ENCODE results near the gene CFHR1.
"Not testable (repeated sequence)": the region's sequence is repeated elsewhere in the genome, so short reads cannot be mapped to it uniquely, and the experiment has no call there.

CFHR1 gene

GRCh38 chr1:196808529-196809235, 10.8 kb upstream of the CFHR1 start:
- no peak overlapping the region for H3K27ac ChIP-seq

DNA sequence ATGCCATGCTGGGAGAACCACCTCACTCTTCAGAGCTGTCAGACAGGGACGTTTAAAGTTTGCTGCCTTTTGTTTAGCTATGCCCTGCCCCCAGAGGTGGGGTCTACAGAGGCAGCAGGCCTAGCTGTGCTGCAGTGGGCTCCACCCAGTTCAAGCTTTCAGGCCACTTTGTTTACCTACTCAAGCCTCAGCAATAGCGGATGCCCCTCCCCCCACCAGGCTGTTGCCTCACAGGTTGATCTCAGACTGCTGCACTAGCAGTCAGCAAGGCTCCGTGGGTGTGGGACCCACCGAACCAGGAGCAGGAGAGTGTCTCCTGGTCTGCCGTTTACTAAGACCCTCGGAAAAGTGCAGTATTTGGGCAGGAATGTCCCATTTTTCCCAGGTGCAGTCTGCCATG, 2.1 kb upstream of the CFHR1 start:
- not testable (repeated sequence) for H3K9ac ChIP-seq; H3K4me2 ChIP-seq; H2AFZ ChIP-seq (ENCODE audit: low read depth); H3K79me2 ChIP-seq (ENCODE audit: insufficient read depth, low read depth); H3K4me3 ChIP-seq (IDR thresholded peaks at IDR 0.05; ENCODE audit: insufficient read depth, low read depth, low read length); H3K27me3 ChIP-seq (ENCODE audit: insufficient read depth, low read depth); H3K4me1 ChIP-seq (ENCODE audit: low read depth, poor library complexity, severe bottlenecking); H3K36me3 ChIP-seq (ENCODE audit: insufficient read depth); H3K27ac ChIP-seq; H4K20me1 ChIP-seq (ENCODE audit: insufficient read depth)

More at GRCh38 chr1:196808529-196809235, 10.8 kb upstream of the CFHR1 start:
- no peak for TF ChIP-seq CTCF (conservative IDR thresholded peaks at IDR 0.05; ENCODE audit: low read depth, low read length)
- Histone ChIP-seq H3K4me2 (no peak overlapping the region), H3K4me3 (IDR thresholded peaks at IDR 0.05; ENCODE audit: insufficient read depth, low read depth, low read length) (no peak overlapping the region), H3K4me1 (ENCODE audit: low read depth, poor library complexity, severe bottlenecking) (no peaks in the 10 kb centered on the region), H3K79me2 (ENCODE audit: insufficient read depth, low read depth) (no peaks in the 10 kb centered on the region), H3K9ac (no peak overlapping the region), H4K20me1 (ENCODE audit: insufficient read depth) (no peaks in the 10 kb centered on the region), H3K27me3 (ENCODE audit: insufficient read depth, low read depth) (no peaks in the 10 kb centered on the region), H2AFZ (ENCODE audit: low read depth) (no peak overlapping the region), H3K36me3 (ENCODE audit: insufficient read depth) (no peaks in the 10 kb centered on the region)

GRCh38 chr1:196827860-196828259, 8.3 kb downstream of the CFHR1 start:
- not testable (repeated sequence) for H2AFZ ChIP-seq (ENCODE audit: low read depth)

GRCh38 chr1:196849613-196850492, 30.3 kb downstream of the CFHR1 start:
- H3K36me3 ChIP-seq (ENCODE audit: insufficient read depth); H3K27me3 ChIP-seq (ENCODE audit: insufficient read depth, low read depth); H3K79me2 ChIP-seq (ENCODE audit: insufficient read depth, low read depth); H3K4me3 ChIP-seq (IDR thresholded peaks at IDR 0.05; ENCODE audit: insufficient read depth, low read depth, low read length); H2AFZ ChIP-seq (ENCODE audit: low read depth); H3K4me2 ChIP-seq; H3K9ac ChIP-seq; H4K20me1 ChIP-seq (ENCODE audit: insufficient read depth); H3K27ac ChIP-seq; H3K4me1 ChIP-seq (ENCODE audit: low read depth, poor library complexity, severe bottlenecking): not testable (repeated sequence)

More at GRCh38 chr1:196827860-196828259, 8.3 kb downstream of the CFHR1 start:
- not testable (repeated sequence) for H3K4me2 ChIP-seq; H3K79me2 ChIP-seq (ENCODE audit: insufficient read depth, low read depth); H3K4me1 ChIP-seq (ENCODE audit: low read depth, poor library complexity, severe bottlenecking); H3K36me3 ChIP-seq (ENCODE audit: insufficient read depth); H3K27ac ChIP-seq; H3K4me3 ChIP-seq (IDR thresholded peaks at IDR 0.05; ENCODE audit: insufficient read depth, low read depth, low read length); H3K9ac ChIP-seq; H3K27me3 ChIP-seq (ENCODE audit: insufficient read depth, low read depth); H4K20me1 ChIP-seq (ENCODE audit: insufficient read depth)
- peak; percentile 25 for TF ChIP-seq CTCF (conservative IDR thresholded peaks at IDR 0.05; ENCODE audit: low read depth, low read length)

- H3K27ac ChIP-seq: no peak overlapping the region
- no peak overlapping the region for H3K4me2 ChIP-seq
- no peaks in the 10 kb centered on the region for H3K4me1 ChIP-seq (ENCODE audit: low read depth, poor library complexity, severe bottlenecking)
- no peak for TF ChIP-seq CTCF (conservative IDR thresholded peaks at IDR 0.05; ENCODE audit: low read depth, low read length)
- no peak overlapping the region for H3K4me3 ChIP-seq (IDR thresholded peaks at IDR 0.05; ENCODE audit: insufficient read depth, low read depth, low read length)
- H3K9ac ChIP-seq: no peak overlapping the region
- no peak overlapping the region for H2AFZ ChIP-seq (ENCODE audit: low read depth)
- no peaks in the 10 kb centered on the region for H4K20me1 ChIP-seq (ENCODE audit: insufficient read depth)
- H3K79me2 ChIP-seq (ENCODE audit: insufficient read depth, low read depth): no peaks in the 10 kb centered on the region
- H3K36me3 ChIP-seq (ENCODE audit: insufficient read depth): no peaks in the 10 kb centered on the region
- no peaks in the 10 kb centered on the region for H3K27me3 ChIP-seq (ENCODE audit: insufficient read depth, low read depth)
These were observed 36.5 kb downstream of the CFHR1 start for GRCh38 chr1:196856053-196856452.
